PFSK-1 (cell line): ENCODE data around the gene CD300C.

Experiments
- FOXP2 ChIP-seq: optimal IDR thresholded peaks from 2 replicates; pipeline ENCODE3; 2011; ENCODE audit warnings: borderline replicate concordance, control low read depth, inconsistent platforms; ENCODE audit not compliant: insufficient read depth; ENCODE audit errors: extremely low read length, extremely low read depth
- POLR2AphosphoS5 ChIP-seq: IDR thresholded peaks from 2 replicates; pipeline ENCODE4 v1.6.1; 2012; ENCODE audit warnings: low read depth, mild to moderate bottlenecking, control low read depth, low read length, moderate library complexity
- REST ChIP-seq, 2 experiments: IDR thresholded peaks; 2 replicates each; pipeline versions ENCODE4 v1.6.1 to v1.8.0; 2011 to 2012; ENCODE audit warnings: low read depth in 2 of 2, low read length in 2 of 2, control low read depth in 1 of 2, inconsistent platforms in 1 of 2, mild to moderate bottlenecking in 1 of 2, moderate library complexity in 1 of 2; ENCODE audit not compliant: insufficient read depth in 1 of 2
- SIN3A ChIP-seq: IDR thresholded peaks from 2 replicates; pipeline ENCODE4 v1.6.1; 2012; ENCODE audit warnings: mild to moderate bottlenecking, low read length, moderate library complexity, borderline replicate concordance; ENCODE audit not compliant: insufficient read depth
- TAF1 ChIP-seq: IDR thresholded peaks from 2 replicates; pipeline ENCODE4 v1.6.1; 2012; ENCODE audit warnings: low read length, control low read depth, borderline replicate concordance; ENCODE audit not compliant: insufficient read depth

Gene CD300C

GRCh38 chr17:74568106-74568873 lies 22.4 kb upstream of the CD300C start:
- TF ChIP-seq SIN3A = no peak
- TF ChIP-seq REST (IDR thresholded peaks at IDR 0.05; ENCODE audit: insufficient read depth in 1 of 2, low read depth in 2 of 2, low read length in 2 of 2) = no peak

GRCh38 chr17:74567397-74567796 lies 21.5 kb upstream of the CD300C start, which contains the start of gene CD300H:
TSS of gene CD300H (minus strand) at chr17:74567509.
- no peak for TF ChIP-seq POLR2AphosphoS5
- TF ChIP-seq TAF1 = no peak
- TF ChIP-seq FOXP2 = no peak
- TF ChIP-seq REST (IDR thresholded peaks at IDR 0.05; ENCODE audit: insufficient read depth in 1 of 2, low read depth in 2 of 2, low read length in 2 of 2) = no peak
- no peak for TF ChIP-seq SIN3A

- TF ChIP-seq TAF1 (no peak), SIN3A (no peak), POLR2AphosphoS5 (no peak), REST (IDR thresholded peaks at IDR 0.05; ENCODE audit: insufficient read depth in 1 of 2, low read depth in 2 of 2, low read length in 2 of 2) (no peak), FOXP2 (no peak)
Observed at GRCh38 chr17:74566132-74566753, 20.3 kb upstream of the CD300C start.

- TF ChIP-seq SIN3A (no peak), FOXP2 (no peak), TAF1 (no peak), POLR2AphosphoS5 (no peak), REST (IDR thresholded peaks at IDR 0.05; ENCODE audit: insufficient read depth in 1 of 2, low read depth in 2 of 2, low read length in 2 of 2) (no peak)
Observed at GRCh38 chr17:74565126-74565525, 19.2 kb upstream of the CD300C start.
